ENCODE data around the gene SLC6A12.
"Not testable (repeated sequence)": the region's sequence is repeated elsewhere in the genome, so short reads cannot be mapped to it uniquely, and the experiment has no call there.

Gene SLC6A12

DNA sequence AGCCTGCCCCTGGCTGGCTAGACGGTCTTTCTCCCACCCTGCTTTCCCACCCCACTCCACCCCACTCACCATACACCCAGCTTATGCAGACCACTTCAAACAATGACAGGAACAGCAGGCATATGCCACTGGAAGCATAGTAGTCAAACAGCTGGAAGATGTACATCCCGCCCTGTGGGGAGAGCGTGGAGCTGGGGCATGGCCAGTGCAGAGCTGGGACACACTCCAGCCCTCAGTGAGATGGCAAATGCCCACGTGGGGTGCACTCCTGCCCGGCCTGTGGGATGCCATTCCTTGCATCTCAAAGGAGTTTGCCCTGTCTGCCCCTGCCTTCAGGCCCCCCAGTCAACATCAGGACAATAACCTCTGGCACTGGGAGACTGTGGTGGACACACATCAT lies 18.8 kb downstream of the SLC6A12 start:
- no peak for DNase-seq

GRCh38 chr12:194276-194675 lies 19.7 kb downstream of the SLC6A12 start:
- DNase-seq, result no peak

- no peak for DNase-seq
Observed at GRCh38 chr12:193261-193660, 20.7 kb downstream of the SLC6A12 start.

DNA sequence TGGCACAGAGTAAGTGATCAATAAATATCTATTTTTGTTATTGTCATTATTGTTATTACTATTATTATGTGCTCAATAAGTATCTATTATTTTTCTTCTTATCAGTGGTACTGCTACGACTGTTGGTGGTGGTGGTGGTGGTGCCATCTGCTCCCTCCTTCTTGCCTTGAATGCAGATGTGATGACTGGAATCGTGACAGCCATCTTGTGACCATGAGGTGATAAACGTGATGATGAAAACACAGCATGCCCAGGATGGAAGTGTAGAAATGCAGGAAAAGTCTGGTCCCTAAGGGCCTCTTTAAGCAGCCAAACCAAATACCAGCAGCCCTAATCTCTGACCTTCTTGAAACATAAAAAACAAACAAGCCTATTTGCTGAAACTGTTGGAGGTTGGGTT lies 22.4 kb downstream of the SLC6A12 start:
- no peak for DNase-seq

GRCh38 chr12:190881-191280 lies 23.1 kb downstream of the SLC6A12 start:
- DNase-seq, result no peak

DNA sequence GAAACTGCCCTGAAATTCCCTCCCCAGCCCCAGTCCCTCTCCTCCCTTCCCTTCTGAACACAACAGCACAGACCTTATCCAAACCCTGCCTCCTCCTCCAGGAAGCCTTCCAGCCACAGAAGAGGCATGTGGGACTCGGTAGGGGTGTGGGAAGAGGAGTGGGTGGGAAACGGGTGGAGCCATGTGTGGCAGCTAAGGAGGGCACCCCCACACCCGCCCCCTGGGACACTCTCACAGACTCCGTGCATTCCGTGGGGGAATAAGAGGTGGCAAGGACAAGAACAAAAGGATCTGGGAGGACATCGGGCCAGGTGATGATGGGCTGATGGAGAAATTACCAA lies 24.4 kb downstream of the SLC6A12 start:
- DNase-seq, result no peak

DNA sequence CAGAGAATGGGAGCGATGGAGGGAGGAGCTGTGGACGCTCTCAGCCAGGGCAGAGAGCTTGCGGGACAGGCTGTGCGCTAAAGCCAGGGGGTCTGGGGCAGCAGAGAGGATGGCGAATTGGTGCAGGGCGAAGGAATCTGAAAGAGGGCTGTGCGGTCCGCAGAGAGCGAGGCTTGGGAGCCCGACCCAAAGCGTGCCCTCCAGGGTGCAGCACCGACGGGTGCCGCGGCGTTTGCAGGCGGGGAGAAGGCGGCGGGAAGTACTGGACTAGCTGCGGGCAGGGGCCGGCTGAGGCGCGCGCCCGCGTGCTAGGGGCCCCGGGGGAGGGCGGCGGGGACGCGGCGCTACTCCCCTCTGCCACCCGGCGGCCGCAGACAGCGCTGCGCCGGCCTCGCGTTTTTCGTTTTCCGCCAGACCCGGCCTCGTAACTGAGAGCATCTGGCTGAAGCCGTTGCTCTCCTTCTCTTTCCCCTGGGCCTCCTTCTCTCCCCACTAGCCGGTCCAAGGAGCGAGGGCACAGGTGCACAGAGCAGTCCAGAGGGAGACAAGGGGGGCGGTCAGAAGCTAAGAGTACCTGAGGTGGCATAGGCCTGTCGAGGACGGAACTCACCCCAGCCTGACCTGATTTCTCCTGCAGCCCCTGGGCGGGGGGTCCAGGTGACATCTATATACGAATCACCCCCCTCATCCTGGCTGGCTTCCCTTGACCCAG lies 24.9 kb downstream of the SLC6A12 start:
- no peak for DNase-seq

DNA sequence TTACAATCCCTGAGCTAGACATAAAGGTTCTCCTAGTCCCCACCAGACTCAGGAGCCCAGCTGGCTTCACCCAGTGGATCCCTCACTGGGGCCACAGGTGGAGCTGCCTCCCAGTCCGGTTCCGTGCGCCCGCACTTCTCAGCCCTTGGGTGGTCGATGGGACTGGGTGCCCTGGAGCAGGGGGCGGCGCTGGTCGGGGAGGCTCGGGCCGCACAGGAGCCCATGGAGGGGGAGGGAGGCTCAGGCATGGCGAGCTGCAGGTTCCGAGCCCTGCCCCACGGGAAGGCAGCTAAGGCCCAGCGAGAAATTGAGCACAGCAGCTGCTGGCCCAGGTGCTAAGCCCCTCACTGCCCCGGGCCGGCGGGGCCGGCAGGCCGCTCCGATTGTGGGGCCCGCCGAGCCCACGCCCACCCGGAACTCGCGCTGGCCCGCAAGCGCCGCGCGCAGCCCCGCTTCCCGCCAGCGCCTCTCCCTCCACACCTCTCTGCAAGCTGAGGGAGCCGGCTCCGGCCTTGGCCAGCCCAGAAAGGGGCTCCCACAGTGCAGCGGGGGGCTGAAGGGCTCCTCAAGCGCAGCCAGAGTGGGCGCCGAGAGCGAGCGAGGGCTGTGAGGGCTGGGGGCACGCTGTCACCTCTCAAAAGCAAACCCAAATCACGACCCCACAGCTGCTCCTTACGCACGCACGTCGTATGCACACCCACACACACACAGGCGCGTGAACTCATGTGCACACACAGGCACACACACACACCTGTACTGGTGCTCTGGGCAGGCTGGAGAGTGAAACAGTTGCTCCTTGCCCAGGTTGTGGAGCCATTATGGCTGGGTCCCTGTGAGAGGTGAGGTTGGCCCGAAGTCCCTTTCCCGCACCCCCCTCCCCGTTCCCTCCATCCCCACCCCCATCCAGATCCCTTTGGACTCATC lies 25.7 kb downstream of the SLC6A12 start:
- DNase-seq, result not testable (repeated sequence)

- no peak for DNase-seq
Observed at GRCh38 chr12:186006-186625, 27.8 kb downstream of the SLC6A12 start.

- no peak for DNase-seq
Observed at GRCh38 chr12:185576-185955, 28.4 kb downstream of the SLC6A12 start.

GRCh38 chr12:184811-185575 lies 29.0 kb downstream of the SLC6A12 start:
- DNase-seq, result no peak

GRCh38 chr12:182381-182892 lies 31.5 kb downstream of the SLC6A12 start:
- DNase-seq, result no peak

- no peak for DNase-seq
Observed at GRCh38 chr12:181921-182320, 32.0 kb downstream of the SLC6A12 start.

GRCh38 chr12:180445-180844 lies 33.5 kb downstream of the SLC6A12 start:
- DNase-seq, result no peak

GRCh38 chr12:179885-180284 lies 34.1 kb downstream of the SLC6A12 start:
- no peak for DNase-seq

- no peak for DNase-seq
Observed at GRCh38 chr12:179131-179884, 34.6 kb downstream of the SLC6A12 start.

DNA sequence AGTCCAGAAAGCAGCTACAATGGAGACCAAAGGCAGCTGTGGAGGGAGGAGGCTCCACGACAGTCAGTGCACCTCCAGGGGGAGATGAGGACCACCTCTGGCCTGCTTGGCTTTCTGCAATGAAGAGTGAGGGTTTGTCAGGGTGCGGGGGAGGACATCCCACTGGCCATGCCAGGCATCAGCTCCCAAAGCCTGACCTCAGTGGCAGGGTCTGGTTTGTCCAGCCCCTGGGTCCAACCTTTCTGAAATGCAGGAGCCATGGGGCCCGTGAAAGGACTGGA lies 35.2 kb downstream of the SLC6A12 start:
- DNase-seq, result no peak

GRCh38 chr12:177980-178828 lies 35.8 kb downstream of the SLC6A12 start:
- DNase-seq, result no peak

DNA sequence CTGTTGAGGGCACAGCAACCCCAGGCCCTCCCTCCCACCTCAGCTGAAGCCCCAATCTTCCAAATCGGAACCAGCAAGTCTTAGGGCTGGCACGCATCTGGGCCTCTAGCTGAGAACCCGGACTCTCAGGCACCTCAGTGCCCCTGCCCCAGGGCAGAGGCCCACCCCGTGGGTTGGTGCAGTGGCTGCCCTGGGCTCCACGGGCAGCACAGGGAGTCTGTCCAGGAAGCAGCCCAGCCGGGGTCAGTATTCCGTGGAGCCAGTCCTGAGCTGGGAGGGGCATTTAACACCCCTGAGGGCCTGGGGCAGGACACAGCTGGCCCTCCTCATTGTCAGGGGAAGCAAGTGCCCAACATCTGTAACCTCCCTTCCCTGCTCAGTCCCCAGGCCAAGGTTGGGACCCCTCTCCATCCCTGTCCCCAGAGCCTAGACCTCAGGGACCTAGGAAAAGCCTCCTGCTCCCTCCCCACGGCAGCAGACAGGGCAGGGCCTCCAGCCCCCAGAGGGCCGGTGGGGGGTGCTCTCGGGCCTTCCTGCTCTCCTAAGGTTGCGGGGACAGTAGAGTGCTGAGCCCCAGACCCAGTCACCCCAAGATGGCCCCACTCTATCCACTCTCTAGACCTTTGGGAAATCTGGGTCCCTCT lies 36.5 kb downstream of the SLC6A12 start:
- DNase-seq, result no peak

DNA sequence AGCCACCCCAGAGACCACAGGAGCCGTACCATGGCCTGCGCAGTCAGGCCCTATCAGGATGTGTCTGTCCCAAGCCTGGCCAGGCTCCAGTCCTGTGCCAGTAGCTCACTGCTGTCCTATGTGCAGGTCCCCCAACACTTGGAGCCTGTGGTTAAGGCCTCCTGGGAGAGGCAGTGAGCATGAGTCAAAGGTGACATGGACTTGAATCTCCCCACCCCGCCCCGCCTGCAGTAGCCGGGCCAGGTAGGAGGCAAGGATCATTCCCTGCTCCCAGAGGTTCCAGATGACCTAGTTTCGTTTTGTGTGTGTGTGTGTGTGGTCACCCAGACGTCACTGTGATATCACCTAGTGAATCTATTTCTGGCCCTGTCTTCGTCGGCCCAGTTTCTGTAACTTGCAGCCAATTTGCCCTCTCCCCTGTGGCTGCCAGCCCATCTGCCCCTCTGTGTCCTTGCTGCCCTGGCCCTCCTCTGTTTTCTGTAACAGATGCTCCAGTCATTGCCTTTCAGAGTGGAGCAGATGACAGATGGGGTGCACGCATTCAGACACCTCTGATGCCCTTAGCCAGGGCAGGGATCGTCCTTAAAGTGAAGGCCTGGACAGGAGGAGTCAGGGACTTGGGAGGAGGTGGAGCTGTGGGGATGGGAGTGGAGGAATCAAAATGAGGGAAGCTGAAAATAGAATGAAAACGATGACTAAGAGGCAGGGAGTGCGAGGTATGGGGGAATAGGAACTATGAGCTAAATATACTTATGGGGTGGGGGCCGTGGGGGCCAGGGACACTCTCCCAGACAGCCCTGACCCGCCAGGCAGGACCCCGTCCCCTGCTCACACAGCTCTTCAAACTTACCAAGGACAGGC lies 37.4 kb downstream of the SLC6A12 start:
- no peak for DNase-seq

Data from stimulated activated naive CD4-positive, alpha-beta T cell treated with Interleukin-2 at 50 U/mL for 16 hours (primary cell).